Activated CD8-positive, alpha-beta memory T cell treated with anti-CD3 and anti-CD28 coated beads, Interleukin-2, amount 50 U/mL, for 24 hours (primary cell): ENCODE measurements around the gene HSFY1.
"Not testable (repeated sequence)": the region's sequence is repeated elsewhere in the genome, so short reads cannot be mapped to it uniquely, and the experiment has no call there.

ENCODE experiments used
- DNase-seq: peaks from one replicate; pipeline ENCODE4 v3.0.0-alpha.2; 2020; ENCODE audit errors: extremely low read depth

HSFY1 gene

GRCh38 chrY:18546420-18546819, at the start of gene HSFY1:
HSFY1 (plus strand) TSS chrY:18546720; CDS start chrY:18546788, 68 bp downstream.
- not testable (repeated sequence) for DNase-seq

DNA sequence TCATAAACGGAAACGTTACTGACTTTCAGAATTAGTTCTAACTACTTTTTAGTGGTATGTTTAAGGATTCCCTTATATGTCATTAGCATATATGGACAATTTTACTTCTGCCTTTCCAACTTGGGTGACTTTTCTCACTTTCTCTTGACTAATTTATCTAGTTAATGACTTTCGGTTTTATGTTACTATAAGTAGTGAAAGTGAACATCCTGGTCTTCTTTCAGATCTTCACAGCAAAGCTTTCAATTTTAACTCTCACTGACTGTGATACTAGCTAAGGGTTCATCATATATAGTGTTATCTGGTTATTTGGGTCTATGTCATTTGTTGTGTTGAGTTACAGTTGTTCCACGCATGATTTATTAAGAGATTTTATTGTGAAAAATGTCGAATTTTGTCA, 42.3 kb upstream of the HSFY1 start:
- DNase-seq, result not testable (repeated sequence)

- not testable (repeated sequence) for DNase-seq
These were observed 15.4 kb upstream of the HSFY1 start for GRCh38 chrY:18530995-18531655.

- DNase-seq, result not testable (repeated sequence)
These were observed 7.6 kb upstream of the HSFY1 start for GRCh38 chrY:18538952-18539351.

- DNase-seq, result not testable (repeated sequence)
These were observed 6.6 kb downstream of the HSFY1 start for GRCh38 chrY:18553132-18553531.

DNA sequence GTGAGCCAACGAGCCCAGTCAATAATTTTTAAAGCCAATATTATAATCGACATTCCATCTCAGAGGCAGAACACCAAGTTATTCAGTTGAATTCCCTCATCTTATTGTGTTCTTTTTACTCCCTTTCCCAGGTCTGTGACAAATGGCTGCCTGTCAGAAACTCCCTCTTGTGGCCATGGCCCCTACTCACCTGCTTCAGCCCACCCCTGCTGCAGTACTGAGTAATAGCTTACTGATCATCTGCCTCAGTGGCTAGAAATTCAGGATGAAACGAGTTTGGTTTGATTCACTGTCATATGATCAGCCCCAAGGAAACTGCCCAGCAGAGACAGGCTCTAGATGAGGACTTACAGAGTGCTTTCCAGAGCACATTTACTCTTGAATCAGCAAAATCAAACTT, 19.4 kb downstream of the HSFY1 start:
- not testable (repeated sequence) for DNase-seq
